UCSD-AML1 (cell line): ENCODE measurements around the gene CLDN1.
A peak's percentile ranks its signal among the peaks of the same experiment; 100 is the strongest.

ENCODE experiments used
- DNase-seq: peaks from one replicate; lab custom pipeline; 2025; ENCODE audit not compliant: unreplicated experiment; lab: John Stamatoyannopoulos, UW

CLDN1 gene

DNA sequence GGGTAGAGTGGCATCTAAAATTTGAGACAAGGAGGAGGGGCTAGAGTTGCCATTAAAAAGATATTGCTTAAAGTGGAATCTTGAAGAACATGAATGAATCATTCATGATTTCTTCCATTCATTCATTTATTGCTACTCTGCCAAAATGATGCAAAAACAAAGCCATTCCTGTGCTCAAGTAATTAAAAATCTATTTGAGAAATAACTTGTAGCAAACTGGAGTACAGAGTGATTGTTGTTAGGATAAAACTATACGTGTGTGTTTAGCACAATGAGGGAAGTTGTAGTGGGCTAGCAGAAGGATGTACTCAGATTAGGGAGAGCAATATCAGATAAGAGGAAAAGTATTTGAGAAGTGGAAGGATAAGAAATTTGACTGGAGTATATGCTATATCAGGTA, 11.7 kb upstream of the CLDN1 start:
- no peak for DNase-seq

DNA sequence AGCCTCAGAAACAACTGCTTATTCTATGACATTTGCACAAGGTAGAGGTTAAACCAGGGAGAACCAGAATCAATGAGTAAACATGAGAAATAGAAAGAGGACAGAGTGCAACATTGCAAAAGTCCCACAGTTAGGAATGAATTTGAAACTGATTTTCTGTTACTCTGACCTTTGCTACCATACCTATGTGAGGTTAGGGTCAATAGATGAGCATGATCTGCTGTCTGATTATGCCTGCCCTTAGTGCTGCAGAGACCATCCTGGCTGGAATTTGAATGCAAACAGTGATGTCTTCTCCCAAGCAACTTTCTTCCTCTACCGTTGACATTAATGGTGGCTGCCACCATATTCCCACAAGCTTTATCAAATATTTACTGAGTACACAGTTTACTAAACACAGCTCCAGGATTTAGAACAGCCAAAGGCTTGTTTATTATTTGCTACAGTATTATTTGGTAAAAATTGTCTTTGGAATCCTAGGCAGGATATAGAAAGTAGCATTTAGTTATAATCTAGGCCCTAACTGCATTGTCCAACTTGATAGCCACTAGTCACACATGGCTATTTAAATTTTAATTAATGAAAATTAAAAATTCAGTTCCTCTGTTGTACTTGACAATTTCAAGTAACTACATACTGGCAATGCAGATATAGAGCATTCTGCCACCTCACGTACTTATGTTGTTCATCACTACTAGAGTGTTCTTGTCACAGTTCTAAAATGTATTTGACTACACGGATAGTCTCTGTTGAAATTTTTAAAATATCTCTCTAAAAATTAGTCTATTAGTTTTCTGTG, 8.9 kb upstream of the CLDN1 start:
- DNase-seq = no peak

DNA sequence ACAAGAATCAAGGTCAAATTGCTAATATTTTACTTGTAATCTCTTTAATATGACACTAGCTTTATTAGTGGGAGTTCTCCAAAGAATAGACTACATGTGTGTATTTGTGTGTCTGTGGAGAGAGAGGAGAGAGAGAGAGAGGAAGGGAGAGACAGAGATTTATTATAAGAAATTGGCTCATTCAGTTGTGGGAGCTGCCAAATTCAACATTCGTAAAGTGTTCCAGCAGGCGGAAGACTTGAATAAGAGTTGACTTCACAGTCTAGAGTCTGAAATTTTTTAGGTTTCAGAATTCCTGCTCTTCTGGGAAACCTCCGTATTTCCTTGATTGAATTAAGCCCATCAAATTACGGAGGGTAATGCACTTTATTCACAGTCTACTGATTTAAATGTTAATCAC, 4.7 kb upstream of the CLDN1 start:
- no peak for DNase-seq

- DNase-seq = no peak
Observed at GRCh38 chr3:190326361-190326760, 4.1 kb upstream of the CLDN1 start.

DNA sequence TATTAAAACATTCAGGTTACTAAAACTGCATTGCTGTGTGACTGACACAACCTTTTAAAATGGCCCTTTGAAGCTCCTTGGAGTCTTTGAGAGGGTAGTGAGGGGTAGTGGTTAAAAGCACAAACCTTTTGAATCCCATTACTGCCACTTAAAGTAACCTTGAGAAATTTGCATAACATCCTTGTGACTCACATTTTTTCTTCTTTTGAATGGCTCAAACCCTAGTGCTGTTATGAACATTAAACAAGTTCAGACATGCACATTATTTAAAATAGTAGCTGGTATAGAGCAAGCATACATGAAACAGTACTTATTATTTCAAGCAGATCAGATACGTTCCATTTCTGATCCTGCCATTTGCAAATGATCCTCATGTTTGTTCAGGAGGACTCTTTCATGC, 3.7 kb upstream of the CLDN1 start:
- no peak for DNase-seq

- DNase-seq = peak; percentile 10
Observed at GRCh38 chr3:190323246-190323626, 990 bp upstream of the CLDN1 start.

- DNase-seq = no peak
Observed at GRCh38 chr3:190322604-190323245, 479 bp upstream of the CLDN1 start.

DNA sequence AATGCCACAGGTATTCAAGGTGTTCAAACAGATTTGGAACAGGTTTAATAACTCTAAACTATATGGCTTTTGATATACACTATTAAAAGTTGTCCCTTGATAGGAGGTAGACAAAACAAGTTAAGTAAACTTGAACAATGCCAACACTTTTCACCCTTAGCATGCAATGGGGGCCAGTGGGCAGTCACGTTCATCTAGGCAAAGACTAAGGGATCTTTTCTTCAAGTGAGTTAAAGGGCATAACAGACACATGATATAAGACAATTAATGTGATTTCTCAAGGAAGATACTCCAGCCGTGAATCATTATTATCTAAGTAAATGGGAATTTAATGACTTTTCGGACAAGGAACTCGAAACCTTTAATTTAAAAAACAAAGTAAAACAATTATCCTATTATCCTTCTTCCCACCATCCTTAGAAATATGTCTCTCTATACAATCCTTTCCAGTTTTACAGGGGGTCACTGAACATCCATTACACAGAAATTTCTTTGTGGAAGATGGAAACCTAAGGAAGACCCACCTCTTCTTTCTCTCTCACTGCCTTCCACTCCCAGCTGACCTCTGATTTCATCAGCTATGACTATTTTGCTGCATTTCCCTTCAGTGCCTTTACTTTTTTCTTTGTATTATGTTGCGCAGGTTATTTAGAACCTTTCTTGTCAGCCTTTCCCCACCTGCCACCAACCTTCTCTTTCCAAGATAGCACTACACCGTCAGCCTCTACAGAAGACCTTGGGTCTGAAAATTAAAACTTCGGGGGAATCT, 1.5 kb downstream of the CLDN1 start:
- no peak for DNase-seq

DNA sequence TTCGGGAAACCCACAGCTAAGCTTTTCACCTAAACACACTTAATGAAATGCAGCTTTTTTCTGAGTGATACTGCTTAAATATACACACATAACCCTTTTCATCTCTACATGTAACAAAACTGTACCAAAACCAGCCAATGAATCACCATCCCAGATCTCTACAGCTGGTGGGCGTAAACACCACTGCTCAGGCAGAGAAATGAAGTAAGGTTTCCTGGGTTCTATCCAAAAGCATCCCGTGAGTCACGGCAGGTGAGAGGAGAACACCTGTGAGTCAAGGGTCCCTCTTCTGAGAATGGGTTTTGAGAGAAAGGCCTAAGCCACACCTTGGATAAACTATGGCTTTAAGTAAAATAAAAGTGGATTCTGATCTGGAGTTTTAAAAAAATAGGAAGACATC, 2.6 kb downstream of the CLDN1 start:
- DNase-seq = no peak

GRCh38 chr3:190318666-190319065, 3.6 kb downstream of the CLDN1 start:
- no peak for DNase-seq

GRCh38 chr3:190314741-190315140, 7.5 kb downstream of the CLDN1 start:
- DNase-seq = no peak

DNA sequence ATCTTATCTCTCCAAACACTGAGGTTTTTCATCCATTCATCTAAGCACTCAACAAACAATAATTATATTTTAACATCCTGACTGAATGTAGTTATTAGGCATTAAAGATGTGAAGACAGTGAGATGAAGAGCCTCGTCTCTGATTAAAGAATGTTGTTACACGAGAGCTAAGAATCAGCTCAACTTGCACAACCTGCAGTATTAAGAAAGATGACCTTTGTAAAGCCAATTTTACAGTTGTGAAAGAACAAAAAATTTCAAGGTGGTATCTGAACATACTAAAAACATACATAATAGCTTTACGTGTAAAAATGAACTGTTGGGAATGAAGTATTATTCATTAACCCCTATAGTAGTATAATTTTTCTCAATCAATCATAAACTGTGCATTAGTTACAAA, 12.8 kb downstream of the CLDN1 start:
- no peak for DNase-seq

DNA sequence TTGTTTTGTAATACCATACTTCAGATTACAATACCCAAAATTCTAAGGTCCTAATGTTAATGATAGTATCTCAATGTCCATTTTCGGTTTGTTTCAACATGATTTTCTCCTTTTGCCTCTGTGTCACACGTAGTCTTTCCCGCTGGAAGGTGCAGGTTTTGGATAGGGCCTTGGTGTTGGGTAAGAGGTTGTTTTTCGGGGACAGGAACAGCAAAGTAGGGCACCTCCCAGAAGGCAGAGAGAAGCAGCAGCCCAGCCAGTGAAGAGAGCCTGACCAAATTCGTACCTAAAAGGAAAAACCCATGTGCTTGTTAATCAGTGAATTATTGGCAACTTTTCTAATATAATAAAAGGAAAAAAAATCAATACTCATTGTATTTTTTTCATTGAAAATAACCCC, 14.1 kb downstream of the CLDN1 start:
- DNase-seq = no peak

DNA sequence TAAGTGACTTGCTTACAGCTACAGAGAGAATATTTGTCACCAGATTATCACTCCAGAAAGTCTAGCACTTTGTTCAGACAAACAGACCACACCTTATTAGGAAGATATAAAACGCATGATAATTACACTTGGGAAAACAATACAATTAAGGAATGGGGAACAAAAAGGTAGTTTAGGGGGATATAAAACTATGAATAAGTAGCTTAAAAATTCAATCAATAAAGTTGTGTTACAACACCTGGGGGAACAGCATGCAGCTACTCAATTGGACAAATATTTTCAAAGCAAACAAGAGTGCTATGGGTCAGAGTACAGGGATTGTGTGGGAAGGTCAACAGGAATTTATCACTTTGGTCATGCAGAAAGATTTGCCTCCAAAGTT, 15.1 kb downstream of the CLDN1 start:
- DNase-seq = no peak

- DNase-seq = no peak
Observed at GRCh38 chr3:190306513-190307163, 15.6 kb downstream of the CLDN1 start.

DNA sequence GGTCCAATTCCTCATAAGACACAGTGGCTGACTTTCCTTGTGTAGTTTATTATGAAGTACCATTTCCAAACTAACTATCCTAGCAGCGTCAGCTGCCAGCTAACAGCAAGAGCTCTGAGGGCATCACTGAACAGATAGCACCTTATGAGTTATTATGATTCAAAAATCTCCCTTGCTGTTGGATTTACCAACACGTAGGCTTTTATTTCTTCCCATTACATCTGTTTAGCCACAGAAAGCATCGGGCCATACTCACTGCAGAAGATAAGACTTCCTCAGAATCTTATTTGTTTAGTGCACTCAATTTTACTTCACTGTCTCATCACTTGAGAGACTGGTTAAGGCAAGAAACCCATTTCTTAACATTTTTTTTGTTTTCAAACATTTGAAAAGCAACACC, 16.2 kb downstream of the CLDN1 start:
- no peak for DNase-seq

- no peak for DNase-seq
Observed at GRCh38 chr3:190305406-190305805, 16.8 kb downstream of the CLDN1 start.

DNA sequence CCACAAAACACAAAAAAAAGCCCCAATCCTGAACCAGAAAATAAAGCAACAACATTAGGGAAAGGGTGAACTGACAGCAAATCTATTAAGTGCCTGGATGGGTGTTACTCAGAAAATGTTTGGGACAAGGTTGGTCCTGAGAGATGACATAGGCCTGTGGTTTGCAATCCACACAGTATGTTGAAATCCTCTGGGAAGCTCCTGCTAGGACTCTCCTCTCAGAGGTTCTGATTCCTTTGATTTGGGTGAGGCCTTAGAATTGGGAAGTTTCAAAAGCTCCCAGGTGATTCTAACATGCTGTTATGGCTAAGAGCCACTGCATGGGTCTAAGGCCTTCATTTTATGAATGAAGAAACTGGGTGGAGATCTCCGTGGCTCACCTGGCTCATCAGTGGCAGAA, 18.4 kb downstream of the CLDN1 start:
- no peak for DNase-seq

GRCh38 chr3:190302212-190302867, 19.9 kb downstream of the CLDN1 start:
- DNase-seq = no peak

DNA sequence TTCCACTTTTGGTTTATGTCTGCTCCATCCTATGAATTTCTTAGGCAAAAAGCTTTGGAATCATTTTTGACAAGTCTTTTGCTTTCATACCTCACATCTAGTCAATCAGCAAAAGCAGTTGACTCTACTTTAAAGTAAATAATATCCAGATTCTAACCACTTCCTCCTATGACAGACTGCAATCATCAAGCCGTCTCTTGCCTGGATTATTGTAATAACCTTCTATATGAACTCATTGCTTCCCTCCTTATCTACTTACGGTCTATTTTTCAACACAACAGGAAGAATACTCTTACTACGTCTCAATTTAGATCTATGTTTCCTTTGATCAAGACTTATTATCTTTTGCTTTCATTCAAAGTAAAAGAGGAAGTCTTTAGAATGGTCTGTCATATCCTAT, 20.7 kb downstream of the CLDN1 start:
- no peak for DNase-seq

DNA sequence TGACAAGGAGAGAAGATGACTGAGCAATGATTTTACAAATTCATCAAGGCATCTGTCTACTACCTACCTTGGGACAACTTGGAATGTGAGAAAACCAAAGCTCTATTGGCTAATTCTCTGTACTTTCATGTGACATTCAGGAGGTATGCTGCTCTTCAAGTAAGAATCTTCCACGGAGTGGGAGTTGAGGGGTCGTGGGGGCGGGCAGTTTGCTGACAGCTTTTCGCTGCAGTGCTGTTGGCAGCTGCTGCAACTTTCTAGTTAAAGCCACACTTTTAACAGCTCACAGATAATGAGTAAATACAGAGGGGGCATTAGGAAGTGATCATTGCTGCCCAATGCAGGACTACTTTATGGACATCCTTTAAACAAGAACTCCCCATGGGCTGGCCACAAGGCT, 22.3 kb downstream of the CLDN1 start:
- DNase-seq = no peak
